HG03045 (cell line): ENCODE measurements around the gene ACKR3.

Source experiments
- ATAC-seq: cut with Tn5 transposase; IDR thresholded peaks from one replicate; pipeline ENCODE4 v1.9.1; 2021; ENCODE audit warnings: mild to moderate bottlenecking, moderate library complexity; ENCODE audit not compliant: unreplicated experiment

The ACKR3 gene

DNA sequence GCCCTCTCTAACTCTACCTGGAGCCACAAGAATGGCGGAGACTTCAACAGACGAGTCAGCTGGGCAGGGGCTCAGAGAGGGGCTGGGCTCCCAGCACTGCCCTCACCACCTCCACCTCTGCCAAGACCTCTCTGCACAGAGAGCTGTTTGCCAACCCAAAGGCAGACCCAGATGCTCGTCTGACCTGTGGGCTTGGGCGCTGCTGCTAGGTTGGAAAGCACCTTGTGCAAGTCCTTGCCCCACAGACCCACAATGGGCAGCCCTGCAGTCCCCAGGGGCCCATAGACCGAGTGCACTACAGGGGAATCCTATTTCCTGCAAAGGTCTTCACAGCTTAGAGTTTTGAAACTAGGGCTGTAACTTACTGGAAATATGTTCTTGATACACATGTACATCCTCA lies 13.3 kb downstream of the ACKR3 start:
- ATAC-seq, result no peak

DNA sequence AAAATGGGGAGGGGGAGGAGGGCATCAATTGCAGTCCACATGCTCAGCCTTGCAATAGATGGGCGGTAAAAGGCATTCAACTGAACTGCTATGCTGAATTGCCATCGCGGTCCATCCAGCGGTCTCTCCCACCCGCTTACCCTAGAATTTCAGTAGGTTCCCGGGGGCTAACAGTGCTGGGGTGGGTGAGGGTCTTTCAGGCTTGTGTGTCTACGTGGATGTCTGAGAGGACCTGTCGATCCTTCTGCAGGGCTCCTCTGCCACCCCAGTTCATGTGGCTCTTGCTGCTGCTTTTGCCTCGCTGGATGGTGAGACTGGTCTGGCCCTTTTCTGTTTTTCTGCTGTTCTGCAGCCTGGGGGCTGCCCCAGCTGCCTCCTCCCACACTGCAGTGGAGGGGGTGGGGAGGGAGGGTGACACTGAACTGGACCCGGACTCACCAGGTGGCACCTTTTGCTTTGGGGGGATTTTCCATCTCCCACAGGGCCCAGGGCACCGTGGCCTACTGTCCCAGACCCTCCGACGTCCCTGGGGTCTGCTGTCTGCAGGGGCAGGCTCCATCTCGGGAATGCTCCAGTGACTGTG lies 14.1 kb downstream of the ACKR3 start:
- ATAC-seq, result no peak

- ATAC-seq, result no peak
Measured at GRCh38 chr2:236584521-236585384, 15.1 kb downstream of the ACKR3 start.

GRCh38 chr2:236585966-236586365 lies 16.3 kb downstream of the ACKR3 start:
- ATAC-seq, result no peak

GRCh38 chr2:236587861-236588815 lies 18.5 kb downstream of the ACKR3 start:
- ATAC-seq, result no peak

GRCh38 chr2:236588932-236589592 lies 19.4 kb downstream of the ACKR3 start:
- no peak for ATAC-seq

- ATAC-seq, result no peak
Measured at GRCh38 chr2:236590846-236591245, 21.2 kb downstream of the ACKR3 start.

- ATAC-seq, result no peak
Measured at GRCh38 chr2:236592821-236593220, 23.2 kb downstream of the ACKR3 start.

GRCh38 chr2:236593531-236593930 lies 23.9 kb downstream of the ACKR3 start:
- no peak for ATAC-seq

GRCh38 chr2:236593956-236594355 lies 24.3 kb downstream of the ACKR3 start:
- ATAC-seq, result no peak

DNA sequence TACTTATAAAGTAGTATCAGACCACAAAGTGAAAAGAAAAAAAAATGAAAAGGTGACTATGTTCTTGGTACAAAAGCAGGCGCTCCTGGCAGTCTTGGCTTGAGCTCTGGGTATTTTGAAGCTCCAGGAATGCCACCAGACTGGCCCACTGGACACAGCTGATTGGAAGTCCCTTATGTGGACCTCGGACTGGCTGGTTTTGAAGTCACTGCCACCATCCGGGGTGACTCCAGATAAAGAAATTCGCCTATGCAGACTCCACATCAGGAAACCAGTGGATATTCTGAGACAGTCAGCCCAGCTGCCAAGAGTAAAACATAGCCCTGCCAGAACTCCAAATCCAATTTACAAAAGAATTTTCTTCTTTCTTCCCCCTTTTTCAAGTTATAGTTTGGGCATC lies 28.0 kb downstream of the ACKR3 start:
- ATAC-seq, result no peak

- ATAC-seq, result no peak
Measured at GRCh38 chr2:236599059-236599458, 29.4 kb downstream of the ACKR3 start.

DNA sequence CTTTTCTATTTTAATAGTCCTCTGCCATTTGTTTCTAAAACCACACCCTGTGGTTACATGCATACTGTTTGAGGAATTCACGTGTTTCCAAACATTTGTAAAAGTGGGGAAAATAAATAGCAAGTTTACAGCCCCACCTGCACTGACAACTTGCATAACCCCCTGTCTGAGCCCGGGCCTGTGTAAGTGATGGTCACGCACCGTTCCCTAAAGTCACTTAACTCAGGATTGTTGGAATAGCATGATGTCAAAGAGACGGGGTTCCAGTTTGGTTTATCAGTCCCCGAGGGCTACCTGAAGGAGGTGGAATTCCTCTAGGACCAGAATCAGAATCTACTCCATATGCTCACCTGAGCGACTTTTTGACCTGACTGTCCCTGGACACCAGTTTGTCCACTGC lies 30.5 kb downstream of the ACKR3 start:
- no peak for ATAC-seq

- no peak for ATAC-seq
Measured at GRCh38 chr2:236600892-236601291, 31.3 kb downstream of the ACKR3 start.

DNA sequence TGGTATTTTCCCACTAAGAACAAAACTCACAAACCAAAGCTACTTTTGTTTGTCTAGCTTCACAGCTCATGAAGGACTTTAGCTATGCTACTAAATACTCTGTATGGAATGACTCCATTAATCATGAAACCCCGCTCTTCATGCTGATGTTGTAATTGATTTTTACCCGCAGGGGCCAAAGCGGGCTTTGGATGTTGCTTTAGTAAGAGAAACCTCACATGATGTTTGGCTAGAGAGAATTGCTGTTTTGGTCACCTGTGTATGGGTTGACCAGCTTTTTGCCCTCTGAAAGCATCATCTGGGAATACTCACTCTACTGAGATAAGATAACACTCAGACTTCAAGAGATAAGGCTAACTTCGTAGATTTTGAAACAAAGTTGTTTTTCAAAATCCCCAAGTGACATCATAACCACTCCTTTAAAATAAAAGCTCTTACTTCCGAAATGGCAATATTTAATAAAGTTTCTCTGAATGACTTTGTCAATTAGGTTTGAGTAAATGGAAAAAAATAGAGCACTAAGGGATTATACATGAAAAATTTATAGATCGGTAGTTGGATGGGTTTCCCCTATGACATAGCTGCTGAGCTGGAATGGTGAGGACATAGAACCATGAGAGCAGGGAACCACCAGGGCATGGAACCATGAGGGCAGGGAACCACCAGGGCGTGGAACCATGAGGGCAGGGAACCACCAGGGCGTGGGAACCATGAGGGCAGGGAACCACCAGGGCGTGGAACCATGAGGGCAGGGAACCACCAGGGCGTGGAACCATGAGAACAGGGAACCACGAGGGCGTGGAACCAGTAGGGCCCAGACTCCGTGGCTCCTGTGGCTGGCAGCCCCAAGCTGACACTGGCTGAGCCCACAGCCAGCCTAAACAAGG lies 31.9 kb downstream of the ACKR3 start:
- ATAC-seq, result no peak

DNA sequence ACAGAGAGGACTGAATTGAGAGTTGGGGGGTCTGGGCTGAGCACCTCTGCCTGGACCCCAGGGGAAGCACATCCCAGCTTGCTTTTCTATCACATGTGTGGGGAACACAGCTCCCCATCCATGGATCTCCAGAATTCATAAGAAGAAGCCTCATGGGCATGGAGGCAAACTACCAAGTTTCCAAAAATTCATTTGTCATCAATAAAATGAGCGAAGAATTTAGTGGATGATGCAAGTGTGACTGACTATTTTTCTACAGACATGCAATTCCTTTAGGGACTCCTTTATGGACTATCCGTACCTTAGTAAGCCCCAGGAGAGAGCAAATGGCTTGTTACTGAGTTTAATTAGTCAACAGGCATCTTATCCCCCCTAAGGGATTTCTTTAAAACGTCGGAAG lies 33.1 kb downstream of the ACKR3 start:
- no peak for ATAC-seq

GRCh38 chr2:236603361-236604015 lies 33.9 kb downstream of the ACKR3 start:
- no peak for ATAC-seq

DNA sequence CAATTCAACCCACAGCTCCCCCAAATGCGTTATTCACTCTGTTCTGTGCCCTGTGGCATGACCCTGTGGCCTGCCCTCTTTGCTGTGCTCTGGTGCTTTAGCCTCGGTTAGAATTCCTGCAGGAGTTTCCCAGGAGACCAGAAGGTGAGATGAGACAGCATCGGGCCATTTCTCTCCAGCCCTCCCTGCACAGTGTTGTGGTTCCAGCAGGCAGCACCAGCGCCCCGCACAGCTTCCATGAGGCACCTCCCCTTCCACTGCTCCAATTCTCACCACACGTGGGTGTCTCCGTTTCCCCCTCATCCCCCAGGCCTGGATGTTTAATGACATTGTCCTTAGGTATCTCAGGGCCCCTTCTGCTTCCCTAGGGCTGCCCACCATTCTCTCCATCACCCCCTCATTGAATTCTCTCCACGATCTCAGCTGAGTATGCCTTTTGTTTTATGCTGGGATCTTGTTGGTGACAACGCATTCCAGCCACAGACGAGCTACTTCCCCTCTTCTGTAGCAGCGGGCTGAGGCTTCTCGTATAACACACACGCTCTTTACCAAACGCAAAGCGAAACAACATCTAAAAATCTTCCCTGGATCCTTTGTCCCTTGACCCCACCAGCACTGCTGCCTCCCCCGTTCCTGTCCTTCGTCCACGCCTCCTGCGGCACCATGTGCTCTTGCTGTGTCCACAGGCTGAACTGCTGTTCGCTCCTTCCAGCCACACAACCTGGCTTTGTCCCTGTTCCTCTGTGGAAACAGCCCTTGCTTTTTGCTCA lies 35.1 kb downstream of the ACKR3 start:
- no peak for ATAC-seq

GRCh38 chr2:236605345-236605734 lies 35.7 kb downstream of the ACKR3 start:
- ATAC-seq, result no peak
